Breast epithelium (tissue), 3 donors: ENCODE measurements around the gene ASPA.

Experiments
- POLR2A ChIP-seq: fragments of 450-650 bp; IDR thresholded peaks from one replicate; pipeline ENCODE4 v1.6.1; 2016; ENCODE audit warnings: antibody characterized with exemption, mild to moderate bottlenecking, moderate library complexity
- TF ChIP-seq, protein P1 (sequence below), 3 donors: fragments of 450-650 bp; IDR thresholded peaks; one replicate each; pipeline ENCODE4 v1.5.1; 2016 to 2017; ENCODE audit warnings: antibody characterized with exemption in 3 of 3, mild to moderate bottlenecking in 3 of 3, moderate library complexity in 3 of 3

GRCh38 chr17:3527468-3527867, 51.7 kb downstream of the ASPA start:
- TF ChIP-seq, protein P1, sequence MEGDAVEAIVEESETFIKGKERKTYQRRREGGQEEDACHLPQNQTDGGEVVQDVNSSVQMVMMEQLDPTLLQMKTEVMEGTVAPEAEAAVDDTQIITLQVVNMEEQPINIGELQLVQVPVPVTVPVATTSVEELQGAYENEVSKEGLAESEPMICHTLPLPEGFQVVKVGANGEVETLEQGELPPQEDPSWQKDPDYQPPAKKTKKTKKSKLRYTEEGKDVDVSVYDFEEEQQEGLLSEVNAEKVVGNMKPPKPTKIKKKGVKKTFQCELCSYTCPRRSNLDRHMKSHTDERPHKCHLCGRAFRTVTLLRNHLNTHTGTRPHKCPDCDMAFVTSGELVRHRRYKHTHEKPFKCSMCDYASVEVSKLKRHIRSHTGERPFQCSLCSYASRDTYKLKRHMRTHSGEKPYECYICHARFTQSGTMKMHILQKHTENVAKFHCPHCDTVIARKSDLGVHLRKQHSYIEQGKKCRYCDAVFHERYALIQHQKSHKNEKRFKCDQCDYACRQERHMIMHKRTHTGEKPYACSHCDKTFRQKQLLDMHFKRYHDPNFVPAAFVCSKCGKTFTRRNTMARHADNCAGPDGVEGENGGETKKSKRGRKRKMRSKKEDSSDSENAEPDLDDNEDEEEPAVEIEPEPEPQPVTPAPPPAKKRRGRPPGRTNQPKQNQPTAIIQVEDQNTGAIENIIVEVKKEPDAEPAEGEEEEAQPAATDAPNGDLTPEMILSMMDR (IDR thresholded peaks at IDR 0.05), result no peak
- TF ChIP-seq POLR2A, result no peak
